RWPE1 (cell line): Measurements from ENCODE around the gene UBE2G2.
A peak's percentile ranks its signal among the peaks of the same experiment; 100 is the strongest.

ENCODE experiments used
- CTCF ChIA-PET: fragments of 350-600 bp; sonication (Branson Sonifier 250); formaldehyde crosslinking; extraction: SDS; loops from one replicate; lab custom pipeline; 2021; lab: Yijun Ruan, JAX
- POLR2A ChIA-PET: fragments of 400-600 bp; formaldehyde crosslinking; extraction: SDS; loops from one replicate; lab custom pipeline; 2020; ENCODE audit warnings: antibody characterized with exemption; ENCODE audit not compliant: low non-redundant PET; lab: Yijun Ruan, JAX
- DNase-seq: peaks from one replicate; pipeline ENCODE4 v3.0.0; 2012; ENCODE audit warnings: low spot score
- H3K27ac ChIP-seq: fragments of 450-650 bp; 2 replicates; pipeline ENCODE4 v1.5.1; 2017
- CTCF ChIP-seq: fragments of 450-650 bp; conservative IDR thresholded peaks from 2 replicates; pipeline ENCODE4 v1.5.1; 2017; ENCODE audit warnings: low read depth, mild to moderate bottlenecking

UBE2G2 gene

DNA sequence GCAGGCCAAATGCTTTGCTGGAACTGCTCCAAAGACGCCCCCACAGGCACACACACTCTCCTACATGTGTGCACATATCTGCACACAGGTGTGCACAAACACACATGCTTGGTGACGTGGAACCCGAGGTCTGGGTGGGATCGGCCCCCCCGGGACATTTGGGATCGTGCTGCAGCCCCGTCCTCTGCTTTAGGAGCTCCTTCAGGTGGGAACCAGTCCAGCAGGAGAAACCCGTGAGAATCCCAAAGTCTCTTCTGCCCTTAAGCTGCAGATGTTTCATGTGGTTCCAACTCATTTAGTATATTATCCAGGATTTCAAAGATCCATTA, 38.6 kb downstream of the UBE2G2 start:
- ChIA-PET CTCF (interaction anchor here (0.5 kb wide), 1 partner anchor 253 kb away, joined by 4 read pairs; no protein-coding TSS in a partner anchor), POLR2A (no interaction called here)
- DNase-seq, result no peak
- TF ChIP-seq CTCF, result no peak
- no peak overlapping the region for H3K27ac ChIP-seq

GRCh38 chr21:44762221-44763049, 39.2 kb downstream of the UBE2G2 start:
- ChIA-PET POLR2A (no interaction called here), CTCF (interaction anchor here (0.5 to 0.8 kb wide), 2 partner anchors 20 to 252 kb away, joined by 4 to 5 read pairs; no protein-coding TSS in a partner anchor)
- H3K27ac ChIP-seq, result no peak overlapping the region

DNA sequence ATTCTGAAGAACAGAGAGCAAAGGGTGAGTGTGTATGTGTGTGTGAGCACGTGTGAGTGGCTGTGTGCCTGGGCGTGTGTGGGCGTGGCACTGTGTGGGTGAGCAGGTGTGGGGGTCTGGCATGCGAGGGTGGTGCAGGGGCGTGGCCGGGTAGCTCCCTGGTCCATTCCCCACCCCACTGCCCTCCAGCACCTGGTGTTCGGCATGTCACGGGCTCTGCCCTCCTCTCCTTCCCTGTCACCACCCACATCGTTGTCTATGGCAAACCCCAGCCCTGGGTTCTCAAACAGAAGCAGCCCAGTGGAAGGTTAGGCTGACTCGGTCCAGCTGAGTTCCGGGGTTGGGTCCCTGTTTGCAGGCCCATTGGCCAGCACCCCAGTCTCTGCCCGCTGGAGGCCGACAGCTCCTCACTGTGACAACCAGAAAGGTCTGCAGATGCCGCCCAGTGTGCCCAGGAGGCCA, 39.8 kb downstream of the UBE2G2 start:
- DNase-seq, result no peak
- CTCF ChIA-PET, result interaction anchor here (0.8 kb wide), 1 partner anchor 19 kb away, joined by 5 read pairs; no protein-coding TSS in a partner anchor
- POLR2A ChIA-PET, result no interaction called here
- no peak for TF ChIP-seq CTCF
- no peak overlapping the region for H3K27ac ChIP-seq

More at GRCh38 chr21:44762221-44763049, 39.2 kb downstream of the UBE2G2 start:
- DNase-seq, result no peak
- no peak for TF ChIP-seq CTCF

- H3K27ac ChIP-seq, result no peak overlapping the region
- no peak for DNase-seq
- ChIA-PET CTCF (interaction anchor here (0.6 to 1.2 kb wide), 5 partner anchors 8 to 703 kb away, joined by 3 to 5 read pairs (median 4); no protein-coding TSS in a partner anchor), POLR2A (no interaction called here)
- TF ChIP-seq CTCF, result peak; percentile 30; the same call in 1 of the 2 replicates
These were observed 40.5 kb downstream of the UBE2G2 start for GRCh38 chr21:44761011-44761729.

DNA sequence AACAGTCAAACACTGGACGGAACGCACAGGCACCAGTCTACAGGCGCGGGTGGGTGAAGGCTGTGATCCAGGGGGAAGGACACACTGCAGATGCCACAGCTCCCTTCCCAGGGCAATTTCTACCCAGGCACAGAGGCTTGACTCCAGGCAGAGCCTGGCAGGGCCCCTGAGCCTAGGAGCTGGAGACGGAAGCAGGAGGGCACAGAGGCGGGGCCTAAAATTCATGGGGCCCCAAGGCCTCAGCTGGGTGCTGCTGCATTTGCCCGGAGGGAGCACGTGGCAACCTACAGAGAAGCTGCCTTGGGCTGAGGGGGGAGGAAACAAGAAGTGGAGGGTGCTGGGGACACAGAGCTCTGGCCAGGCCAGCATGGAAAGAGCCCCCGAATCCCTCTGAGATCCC, 41.2 kb downstream of the UBE2G2 start:
- no peak for DNase-seq
- ChIA-PET POLR2A (no interaction called here), CTCF (interaction anchor here (0.6 to 1.2 kb wide), 3 partner anchors 18 to 251 kb away, joined by 3 to 5 read pairs (median 4); no protein-coding TSS in a partner anchor)
- no peak overlapping the region for H3K27ac ChIP-seq
- no peak for TF ChIP-seq CTCF

DNA sequence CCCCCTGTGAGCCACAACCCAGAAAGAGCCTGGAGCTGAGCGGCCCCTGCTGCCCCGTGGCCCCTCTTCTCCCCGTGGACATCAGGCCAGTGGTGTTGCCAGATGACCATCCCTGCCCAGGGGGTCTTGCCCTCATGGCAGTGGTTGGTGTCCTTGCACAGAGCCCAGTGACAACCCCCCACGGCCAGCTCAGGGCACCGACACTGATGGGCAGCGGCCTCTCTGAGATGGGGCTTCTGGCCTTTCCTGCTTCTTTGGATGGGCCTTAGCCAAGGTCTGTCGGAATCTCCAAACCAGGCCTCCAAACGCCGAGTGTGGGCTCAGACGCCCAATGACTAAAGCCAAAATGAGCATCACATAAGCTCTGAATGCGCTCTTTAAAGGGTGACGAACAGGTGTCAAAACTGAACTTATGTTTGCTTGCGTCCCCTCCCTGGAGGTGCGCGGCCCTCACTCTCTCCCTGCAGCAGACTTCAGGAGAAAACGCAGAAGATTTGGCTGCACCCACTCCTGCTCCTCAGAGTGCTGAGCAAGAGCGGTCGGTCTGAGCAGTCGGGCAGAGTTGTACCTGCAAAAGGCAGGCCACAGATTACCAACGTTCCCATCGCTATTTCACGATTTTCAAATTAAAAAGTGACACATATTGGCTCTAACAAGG, 41.9 kb downstream of the UBE2G2 start:
- CTCF ChIA-PET, result interaction anchor here (0.9 to 1.2 kb wide), 2 partner anchors 34 to 250 kb away, joined by 3 to 5 read pairs; no protein-coding TSS in a partner anchor
- TF ChIP-seq CTCF, result no peak
- no peak overlapping the region for H3K27ac ChIP-seq
- no peak for DNase-seq
- POLR2A ChIA-PET, result no interaction called here
